GM21786 (cell line): Measurements from ENCODE around the gene DYNC1I1.
A peak's percentile ranks its signal among the peaks of the same experiment; 100 is the strongest.

Experiments
- ATAC-seq: cut with Tn5 transposase; IDR thresholded peaks from one replicate; pipeline ENCODE4 v1.9.1; 2021; ENCODE audit not compliant: unreplicated experiment

DYNC1I1 gene

GRCh38 chr7:96069401-96069800 lies 297.0 kb downstream of the DYNC1I1 start:
- no peak for ATAC-seq

- ATAC-seq = no peak
Observed at GRCh38 chr7:96074871-96075270, 302.5 kb downstream of the DYNC1I1 start.

- peak; percentile 91 for ATAC-seq
Observed at GRCh38 chr7:96075510-96076349, 303.4 kb downstream of the DYNC1I1 start.

- no peak for ATAC-seq
Observed at GRCh38 chr7:96076350-96076707, 304.0 kb downstream of the DYNC1I1 start.

- ATAC-seq = no peak
Observed at GRCh38 chr7:96080027-96080426, 307.7 kb downstream of the DYNC1I1 start.

- no peak for ATAC-seq
Observed at GRCh38 chr7:96084881-96085553, 312.7 kb downstream of the DYNC1I1 start.

- ATAC-seq = no peak
Observed at GRCh38 chr7:96085953-96086352, 313.6 kb downstream of the DYNC1I1 start.

- no peak for ATAC-seq
Observed at GRCh38 chr7:96088579-96088978, 316.2 kb downstream of the DYNC1I1 start.

- no peak for ATAC-seq
Observed at GRCh38 chr7:96089511-96089910, 317.2 kb downstream of the DYNC1I1 start.

- ATAC-seq = no peak
Observed at GRCh38 chr7:96090756-96091155, 318.4 kb downstream of the DYNC1I1 start.

GRCh38 chr7:96093435-96093834 lies 321.1 kb downstream of the DYNC1I1 start:
- ATAC-seq = no peak

GRCh38 chr7:96097835-96098234 lies 325.5 kb downstream of the DYNC1I1 start:
- ATAC-seq = no peak

GRCh38 chr7:96100737-96101136 lies 328.4 kb downstream of the DYNC1I1 start:
- no peak for ATAC-seq

GRCh38 chr7:96102096-96102811 lies 329.9 kb downstream of the DYNC1I1 start:
- no peak for ATAC-seq

- ATAC-seq = no peak
Observed at GRCh38 chr7:96104984-96105383, 332.6 kb downstream of the DYNC1I1 start.

GRCh38 chr7:96111405-96111804 lies 339.1 kb downstream of the DYNC1I1 start:
- no peak for ATAC-seq

GRCh38 chr7:96114190-96114589 lies 341.8 kb downstream of the DYNC1I1 start:
- ATAC-seq = no peak

GRCh38 chr7:96116173-96116572 lies 343.8 kb downstream of the DYNC1I1 start:
- no peak for ATAC-seq

- no peak for ATAC-seq
Observed at GRCh38 chr7:96118449-96119001, 346.2 kb downstream of the DYNC1I1 start.

- ATAC-seq = no peak
Observed at GRCh38 chr7:96120445-96121225, 348.3 kb downstream of the DYNC1I1 start.

- ATAC-seq = no peak
Observed at GRCh38 chr7:96121752-96122151, 349.4 kb downstream of the DYNC1I1 start.
